Heart left ventricle (tissue), 16 donors: ENCODE measurements around the gene BACH2. TPM values are rescaled to one million over a fixed set of nuclear protein-coding genes. Genes with fewer than 3 reads are reported as not detected.

Experiments
- ATAC-seq, 4 donors: fragments of 200-7000 bp; cut with Tn5 transposase; one replicate each; pipeline ENCODE4 v1.9.1; 2020 to 2022; ENCODE audit warnings: moderate library complexity in 4 of 4, mild to moderate bottlenecking in 3 of 4, moderate number of reproducible peaks in 1 of 4
- DNase-seq, 5 donors: peaks; one replicate each; pipeline ENCODE4 v3.0.0-alpha.2; 2020
- H3K27ac ChIP-seq, 12 donors: fragments of 200-600 bp; sonication (generic) in 4 of 12; one replicate each; pipeline versions ENCODE4 v1.5.0 to v1.8.0; 2016 to 2022; ENCODE audit warnings: mild to moderate bottlenecking in 2 of 12
- H3K27me3 ChIP-seq, 9 donors: fragments of 200-600 bp; sonication (generic) in 2 of 9; one replicate each; pipeline versions ENCODE4 v1.5.1 to v1.8.0; 2016 to 2022; ENCODE audit warnings: mild to moderate bottlenecking in 3 of 9
- H3K36me3 ChIP-seq, 9 donors: fragments of 200-600 bp; sonication (generic) in 2 of 9; one replicate each; pipeline versions ENCODE4 v1.5.0 to v1.8.0; 2018 to 2022; ENCODE audit warnings: mild to moderate bottlenecking in 2 of 9
- H3K4me1 ChIP-seq, 12 donors: fragments of 200-600 bp; sonication (generic) in 4 of 12; one replicate each; pipeline versions ENCODE4 v1.5.0 to v1.8.0; 2016 to 2022; ENCODE audit warnings: mild to moderate bottlenecking in 3 of 12
- H3K4me3 ChIP-seq, 12 donors: fragments of 200-600 bp; sonication (generic) in 4 of 12; one replicate each; pipeline versions ENCODE4 v1.5.0 to v1.8.0; 2017 to 2022; ENCODE audit warnings: mild to moderate bottlenecking in 9 of 12, moderate library complexity in 4 of 12
- H3K9me3 ChIP-seq, 12 donors: fragments of 200-600 bp; sonication (generic) in 4 of 12; one replicate each; pipeline versions ENCODE4 v1.5.0 to v1.8.0; 2016 to 2022; ENCODE audit warnings: mild to moderate bottlenecking in 1 of 12
- POLR2A ChIP-seq, 2 donors: fragments of 450-650 bp; IDR thresholded peaks; one replicate each; pipeline ENCODE4 v1.6.1; 2017; ENCODE audit warnings: antibody characterized with exemption in 2 of 2, mild to moderate bottlenecking in 2 of 2, moderate library complexity in 2 of 2
- WGBS, 4 donors: extraction: QIAGEN DNeasy Blood & Tissue Kit in 2 of 4; methylation state at CpG; one replicate each; pipeline versions ENCODE4 v1.1.5 to v1.1.7; 2013 to 2018; 5-methylcytosine and 5-hydroxymethylcytosine counted together
- intact Hi-C, 10 donors: fragments of 100-400 bp; cut with DNase I; formaldehyde crosslinking; loops; one replicate each; pipeline versions ENCODE4 v1.11.1 to v1.14.2; 2022
- polyA plus RNA-seq, 2 donors: library from polyadenylated mRNA; stranded (reverse); fragments of 200-250 nt; gene quantifications; one replicate each; pipeline ENCODE4 v1.2.3, GENCODE V29; 2013
- total RNA-seq, 9 donors: library from RNA; depleted of rRNA in 2 of 9; stranded (reverse); fragments of >200 nt in 2 of 9; fragmentation: NEBNext Ultra II Directional in 3 of 9; extraction: Animal tissue kit (Norgen Biotek cat#: 25700) in 3 of 9; gene quantifications; one replicate each; pipeline versions ENCODE4 v1.1.0 to v1.2.4, GENCODE V29; 2016 to 2023
- TF ChIP-seq, protein P1 (sequence below), 12 donors: fragments of 200-600 bp; sonication (generic) in 4 of 12; IDR thresholded peaks; one replicate each; pipeline versions ENCODE4 v1.5.0 to v1.8.0; 2018 to 2022; ENCODE audit warnings: antibody characterized with exemption in 12 of 12, mild to moderate bottlenecking in 5 of 12
- donor health status: ischemic (EF 13 %, LVEDD 7.1; RV severe dilation, severe dysfunction).
- donor health status: healthy with polysubstance abuse.
- donor health status: DM: no; HTN: yes; CAD: no.
- donor health status: DM: no; HTN: no; CAD: no.
- donor health status: ischemic (EF 25% LVEDD 6.9; RV normal size, moderate dysfunction).
- donor health status: ischemic (EF 25% LVEDD 5.7; RV mildly dilated, moderate dysfunction).
- donor health status: healthy.
- donor health status: DM: yes; HTN: yes; CAD: no.
- donor health status: ischemic (EF 35%, LVEDD 5.7; RV mildly dilated, moderate dysfunction).
- donor health status: nonischemic (EF 11% LVEDD 7.7; RV severe dilation, severe dysfunction).
- donor health status: DM: yes; HTN: yes; CAD: no.
- donor health status: PGD.
- donor health status: ischemic (EF 29% LVEDD 5.4; RV normal size, mild dysfunction).
- donor health status: nonischemic (EF 23%, LVEDD 6.1; RV moderate dilation, normal function).

BACH2 gene
- total and polyA plus RNA-seq, 11 donors, result 0.23 to 8.4 (median 1.5) TPM

- ATAC-seq (no peak), DNase-seq (no peak)
- Histone ChIP-seq H3K27me3 (no peaks in the 10 kb centered on the region), H3K4me3 (no peak overlapping the region), H3K9me3 (peaks cover 0 to 6% (median 0%) of the 10 kb centered on the region in 12 donors), H3K4me1 (peaks cover 0 to 51% (median 22%) of the 10 kb centered on the region in 12 donors), H3K36me3 (no peaks in the 10 kb centered on the region), H3K27ac (no peak overlapping the region)
- WGBS, 4 donors, result 96 to 98% (median 97%) methylated on average over 3 of the region's 3 CpGs
- intact Hi-C loops, result loop anchor here in 2 of 10 donors (10.0 kb wide), 2 partner anchors 195 to 295 kb away; partner anchors contain the start of gene BACH2 (in 1 of the 2)
- TF ChIP-seq, protein P1, sequence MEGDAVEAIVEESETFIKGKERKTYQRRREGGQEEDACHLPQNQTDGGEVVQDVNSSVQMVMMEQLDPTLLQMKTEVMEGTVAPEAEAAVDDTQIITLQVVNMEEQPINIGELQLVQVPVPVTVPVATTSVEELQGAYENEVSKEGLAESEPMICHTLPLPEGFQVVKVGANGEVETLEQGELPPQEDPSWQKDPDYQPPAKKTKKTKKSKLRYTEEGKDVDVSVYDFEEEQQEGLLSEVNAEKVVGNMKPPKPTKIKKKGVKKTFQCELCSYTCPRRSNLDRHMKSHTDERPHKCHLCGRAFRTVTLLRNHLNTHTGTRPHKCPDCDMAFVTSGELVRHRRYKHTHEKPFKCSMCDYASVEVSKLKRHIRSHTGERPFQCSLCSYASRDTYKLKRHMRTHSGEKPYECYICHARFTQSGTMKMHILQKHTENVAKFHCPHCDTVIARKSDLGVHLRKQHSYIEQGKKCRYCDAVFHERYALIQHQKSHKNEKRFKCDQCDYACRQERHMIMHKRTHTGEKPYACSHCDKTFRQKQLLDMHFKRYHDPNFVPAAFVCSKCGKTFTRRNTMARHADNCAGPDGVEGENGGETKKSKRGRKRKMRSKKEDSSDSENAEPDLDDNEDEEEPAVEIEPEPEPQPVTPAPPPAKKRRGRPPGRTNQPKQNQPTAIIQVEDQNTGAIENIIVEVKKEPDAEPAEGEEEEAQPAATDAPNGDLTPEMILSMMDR (IDR thresholded peaks at IDR 0.05), result no peak
- TF ChIP-seq POLR2A (IDR thresholded peaks at IDR 0.05), result no peak
Observed at GRCh38 chr6:90100059-90100665, 196.5 kb downstream of the BACH2 start.

GRCh38 chr6:90098627-90099026 is 198.0 kb downstream of the BACH2 start:
- intact Hi-C loops, result loop anchor here in 8 of 10 donors (5.0 to 10.0 kb wide), 8 partner anchors 116 to 376 kb away; partner anchors contain the start of gene BACH2 (in 3 of the 8)
- H3K4me1 ChIP-seq, result peaks cover 0 to 45% (median 22%) of the 10 kb centered on the region in 12 donors
- 53 to 70% (median 56%) methylated on average over 6 of the region's 6 CpGs for WGBS, 4 donors

GRCh38 chr6:90098001-90098531 is 198.6 kb downstream of the BACH2 start:
- 43 to 59% (median 48%) methylated on average over 4 of the region's 4 CpGs for WGBS, 4 donors
- ATAC-seq (peak; percentile 85 to 94 (median 88)), DNase-seq (peak in 4 of 5 donors; percentile 29 to 57 (median 50))
- no peaks in the 10 kb centered on the region for H3K36me3 ChIP-seq
- H3K27ac ChIP-seq, result peak overlapping the region in 11 of 12 donors; percentile 44 to 84 (median 68)
- peaks cover 0 to 43% (median 22%) of the 10 kb centered on the region in 12 donors for H3K4me1 ChIP-seq
- intact Hi-C loops, result loop anchor here in 8 of 10 donors (5.0 to 10.0 kb wide), 8 partner anchors 117 to 377 kb away; partner anchors contain the start of gene BACH2 (in 3 of the 8)
- no peaks in the 10 kb centered on the region for H3K27me3 ChIP-seq
- no peak overlapping the region for H3K4me3 ChIP-seq
- TF ChIP-seq POLR2A (IDR thresholded peaks at IDR 0.05), result no peak
- TF ChIP-seq, protein P1 (IDR thresholded peaks at IDR 0.05), result peak in 11 of 12 donors; percentile 3 to 66 (median 42)
- peaks cover 0 to 6% (median 0%) of the 10 kb centered on the region in 12 donors for H3K9me3 ChIP-seq

More at GRCh38 chr6:90098627-90099026, 198.0 kb downstream of the BACH2 start:
- H3K9me3 ChIP-seq, result peaks cover 0 to 6% (median 0%) of the 10 kb centered on the region in 12 donors
- peak in 3 of 5 donors; percentile 12 to 43 (median 32) for DNase-seq
- peak overlapping the region in 11 of 12 donors; percentile 44 to 84 (median 68) for H3K27ac ChIP-seq
- no peaks in the 10 kb centered on the region for H3K27me3 ChIP-seq
- peak in 3 of 4 donors; percentile 52 to 77 (median 62) for ATAC-seq
- no peak overlapping the region for H3K4me3 ChIP-seq
- TF ChIP-seq, protein P1 (IDR thresholded peaks at IDR 0.05), result no peak
- TF ChIP-seq POLR2A (IDR thresholded peaks at IDR 0.05), result no peak
- no peaks in the 10 kb centered on the region for H3K36me3 ChIP-seq

GRCh38 chr6:90097356-90097755 is 199.3 kb downstream of the BACH2 start:
- Histone ChIP-seq H3K4me1 (peaks cover 0 to 41% (median 22%) of the 10 kb centered on the region in 12 donors), H3K4me3 (no peak overlapping the region), H3K27ac (peak overlapping the region in 9 of 12 donors; percentile 2 to 84 (median 65)), H3K27me3 (no peaks in the 10 kb centered on the region), H3K36me3 (no peaks in the 10 kb centered on the region), H3K9me3 (peaks cover 0 to 6% (median 0%) of the 10 kb centered on the region in 12 donors)
- intact Hi-C loops, result loop anchor here in 8 of 10 donors (5.0 to 10.0 kb wide), 8 partner anchors 117 to 377 kb away; partner anchors contain the start of gene BACH2 (in 3 of the 8)
- WGBS, 4 donors, result 76 to 81% (median 80%) methylated on average over 7 of the region's 7 CpGs
- ATAC-seq (no peak), DNase-seq (no peak)
- TF ChIP-seq POLR2A (IDR thresholded peaks at IDR 0.05), result no peak
- TF ChIP-seq, protein P1 (IDR thresholded peaks at IDR 0.05), result no peak
